HUDEP-2 (cell line): Measurements from ENCODE around the gene GAPT.
A peak's percentile ranks its signal among the peaks of the same experiment; 100 is the strongest.

Source experiments
- DNase-seq, 76 experiments: peaks; one replicate each; lab custom pipeline; 2025; ENCODE audit not compliant: unreplicated experiment in 76 of 76; lab: John Stamatoyannopoulos, UW

Gene GAPT

DNA sequence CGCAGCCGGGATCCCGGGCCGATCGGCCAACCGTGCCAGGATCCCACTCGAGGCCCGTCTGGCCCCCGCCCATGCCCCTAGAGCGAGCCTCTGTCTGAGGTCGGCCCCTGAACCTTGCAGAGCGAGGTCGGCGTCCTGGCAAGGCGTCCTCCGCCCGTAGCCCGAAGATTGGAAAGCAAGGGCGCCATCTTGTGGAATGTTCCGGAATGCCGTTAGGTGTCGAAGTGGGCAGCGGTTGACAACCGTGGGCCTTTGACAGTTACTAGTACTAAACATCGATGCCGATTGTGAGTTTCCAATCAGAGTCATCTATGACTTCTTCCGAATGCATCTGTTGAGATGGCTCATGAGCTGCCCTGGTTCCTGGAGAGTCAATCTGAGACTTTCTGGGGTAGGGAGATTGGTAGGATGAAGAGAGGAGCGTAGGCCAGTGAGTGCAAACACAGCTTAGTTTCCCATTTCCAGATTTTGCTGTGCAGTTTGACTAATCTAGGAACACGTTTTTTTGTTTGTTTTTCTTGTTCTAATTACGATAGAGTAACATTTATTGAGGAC, 30.4 kb upstream of the GAPT start:
- peak in 74 of 76 experiments; percentile 5 to 92 (median 72) for DNase-seq

DNA sequence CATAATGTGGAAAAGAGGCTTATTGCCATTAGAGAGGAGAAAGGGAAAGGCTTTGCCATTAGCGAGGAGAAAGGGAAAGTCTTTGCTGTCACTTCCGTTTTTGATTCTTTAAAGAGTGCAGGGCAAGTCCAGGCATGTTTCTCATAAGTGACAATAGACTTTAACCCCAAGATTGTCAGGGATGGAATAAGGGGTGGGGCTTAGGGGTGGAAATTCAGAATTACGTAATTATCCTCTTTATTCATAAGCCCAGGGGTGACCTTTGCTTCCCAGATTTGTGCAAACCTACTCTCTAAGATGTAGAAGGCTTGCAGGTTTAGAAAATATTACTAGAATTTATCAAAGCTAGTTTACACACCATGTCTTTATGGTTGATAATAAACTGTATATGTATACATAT, 29.1 kb upstream of the GAPT start:
- DNase-seq: peak in 1 of 76 experiments; percentile 3

DNA sequence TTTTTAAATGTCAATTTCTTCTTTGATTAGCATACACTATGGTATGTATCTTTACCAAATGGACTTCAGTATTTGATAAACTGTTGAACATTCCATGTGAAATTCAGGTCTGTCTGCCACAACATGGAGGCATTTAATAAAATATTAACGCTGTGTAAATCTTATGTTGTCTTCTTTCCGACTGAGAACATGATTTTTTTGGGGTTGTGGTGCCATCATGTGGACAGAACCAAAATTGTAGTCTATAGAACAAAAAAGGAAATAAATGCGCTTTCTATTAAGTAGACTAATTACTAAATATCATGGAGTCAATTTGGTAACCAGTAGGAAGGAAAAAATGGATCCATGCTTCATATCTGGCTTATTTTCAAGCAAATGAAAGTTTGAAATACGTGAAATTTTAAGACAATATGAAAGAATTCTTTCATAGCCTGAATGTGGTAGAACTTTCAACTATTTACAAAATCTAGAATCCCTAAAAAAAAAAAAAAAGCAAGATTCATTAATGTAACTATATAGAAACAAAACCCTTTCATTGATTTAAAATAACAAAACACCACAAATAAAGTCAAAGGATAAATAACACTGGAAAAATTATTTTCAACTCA, 28.5 kb upstream of the GAPT start:
- peak in 25 of 76 experiments; percentile 0 to 36 (median 11) for DNase-seq

DNA sequence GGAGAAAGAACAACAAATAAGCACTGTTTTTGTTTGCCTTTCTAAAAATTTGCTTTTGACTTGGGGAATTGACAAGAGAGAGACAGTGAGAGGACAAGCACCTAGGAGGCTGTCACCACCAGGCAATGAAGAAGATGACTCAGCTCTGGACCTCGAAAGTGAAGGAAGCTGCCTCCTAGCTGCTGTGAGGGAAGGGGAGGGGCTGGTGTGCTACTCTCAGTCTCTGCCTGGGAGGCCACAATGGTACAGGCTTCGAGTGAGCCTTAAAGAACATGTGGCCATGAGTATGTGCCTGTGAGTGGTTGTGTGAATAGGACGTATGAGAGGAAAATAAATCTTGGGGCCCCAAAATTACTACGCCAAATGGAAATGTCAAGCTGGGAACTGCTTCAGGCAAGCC, 24.3 kb upstream of the GAPT start:
- DNase-seq: peak in 5 of 76 experiments; percentile 4 to 24 (median 11)

- DNase-seq: no peak
Measured at GRCh38 chr5:58469896-58470295, 21.3 kb upstream of the GAPT start.

DNA sequence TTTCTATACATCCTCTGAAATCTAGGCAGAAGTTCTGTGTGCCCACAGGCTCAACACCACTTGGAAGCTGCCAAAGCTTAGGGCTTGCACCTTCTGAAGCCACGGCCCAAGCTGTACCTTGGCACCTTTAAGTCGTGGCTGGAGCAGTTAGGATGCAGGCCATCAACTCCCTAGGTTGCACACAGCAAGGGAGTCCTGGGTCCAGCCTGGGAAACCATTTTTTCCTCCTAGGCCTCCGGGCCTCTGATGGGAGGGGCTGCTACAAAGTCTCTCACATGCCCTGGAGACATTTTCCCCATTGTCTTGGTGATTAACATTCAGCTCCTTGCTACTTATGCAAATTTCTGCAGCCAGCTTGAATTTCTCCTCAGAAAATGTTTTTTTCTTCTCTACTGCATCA, 15.8 kb upstream of the GAPT start:
- DNase-seq: no peak

DNA sequence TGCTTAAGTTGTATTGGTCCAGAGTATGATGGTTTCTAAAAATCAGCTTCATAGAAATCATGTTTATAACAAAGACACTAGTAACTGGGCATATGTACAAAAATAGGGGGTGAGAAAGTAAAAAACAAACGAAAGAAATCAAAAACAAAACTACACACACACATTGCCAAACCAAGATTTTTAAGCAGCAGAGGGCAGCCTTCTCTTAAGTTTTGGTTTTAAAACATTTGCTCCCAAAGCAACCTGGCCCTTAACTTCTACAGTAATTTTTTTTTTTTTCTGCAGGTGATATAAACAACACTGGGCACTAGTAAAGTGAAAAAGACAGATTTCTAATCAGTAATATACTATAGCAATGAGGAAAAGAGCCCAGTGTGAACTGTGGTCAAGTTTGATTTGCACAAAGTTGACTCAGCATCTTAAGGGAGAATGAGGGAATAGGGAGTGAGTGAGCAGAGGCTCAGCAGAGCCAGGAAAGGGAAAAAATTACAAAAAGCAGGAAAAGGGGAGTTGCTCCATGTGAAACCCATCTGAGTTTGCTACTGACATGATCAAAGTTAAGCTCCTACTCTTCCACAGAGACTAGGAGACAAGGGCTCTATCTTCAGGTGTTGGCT, 13.4 kb upstream of the GAPT start:
- no peak for DNase-seq

- DNase-seq: no peak
Measured at GRCh38 chr5:58481066-58481676, 10.1 kb upstream of the GAPT start.

GRCh38 chr5:58481828-58482227, 9.4 kb upstream of the GAPT start:
- DNase-seq: no peak

DNA sequence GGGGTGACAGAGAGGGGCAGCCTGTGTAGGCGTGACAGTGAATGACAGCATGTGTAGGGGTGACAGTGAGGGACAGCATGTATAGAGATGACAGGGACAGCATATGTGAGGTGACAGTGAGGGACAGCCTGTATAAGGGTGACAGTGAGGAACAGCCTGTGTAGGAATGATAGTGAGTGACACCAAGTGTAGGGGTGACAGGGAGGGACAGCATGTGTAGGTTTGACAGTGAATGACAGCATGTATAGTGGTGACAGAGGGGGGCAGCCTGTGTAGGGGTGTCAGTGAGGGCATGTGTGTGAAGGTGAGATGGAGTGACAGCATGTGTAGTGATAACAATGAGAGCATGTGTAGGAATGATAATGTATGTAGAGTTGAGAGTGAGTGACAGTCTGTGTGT, 8.7 kb upstream of the GAPT start:
- no peak for DNase-seq

GRCh38 chr5:58484505-58484904, 6.7 kb upstream of the GAPT start:
- no peak for DNase-seq

GRCh38 chr5:58486290-58486689, 4.9 kb upstream of the GAPT start:
- no peak for DNase-seq

- DNase-seq: no peak
Measured at GRCh38 chr5:58490402-58491050, 709 bp upstream of the GAPT start.

- DNase-seq: no peak
Measured at GRCh38 chr5:58493141-58493540, 1.9 kb downstream of the GAPT start.

DNA sequence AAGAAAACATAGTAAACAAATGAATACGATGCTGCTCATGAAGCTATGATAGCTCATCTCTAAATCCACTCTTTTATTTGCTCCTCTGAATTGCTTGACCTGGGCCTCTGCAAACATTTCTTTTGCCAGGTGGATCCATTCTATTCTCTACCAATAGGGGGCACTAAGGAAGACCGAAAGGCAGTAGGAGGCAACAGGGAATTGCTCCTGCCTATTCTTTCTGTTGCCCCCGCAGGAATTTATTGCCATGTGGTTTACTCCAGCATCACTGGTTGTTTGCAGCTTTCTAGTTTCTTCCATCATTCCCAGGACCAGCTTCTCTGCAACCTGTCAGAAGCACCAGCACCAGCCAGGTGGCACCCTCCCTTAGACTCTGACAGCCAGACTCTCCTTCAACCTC, 5.3 kb downstream of the GAPT start:
- DNase-seq: no peak

DNA sequence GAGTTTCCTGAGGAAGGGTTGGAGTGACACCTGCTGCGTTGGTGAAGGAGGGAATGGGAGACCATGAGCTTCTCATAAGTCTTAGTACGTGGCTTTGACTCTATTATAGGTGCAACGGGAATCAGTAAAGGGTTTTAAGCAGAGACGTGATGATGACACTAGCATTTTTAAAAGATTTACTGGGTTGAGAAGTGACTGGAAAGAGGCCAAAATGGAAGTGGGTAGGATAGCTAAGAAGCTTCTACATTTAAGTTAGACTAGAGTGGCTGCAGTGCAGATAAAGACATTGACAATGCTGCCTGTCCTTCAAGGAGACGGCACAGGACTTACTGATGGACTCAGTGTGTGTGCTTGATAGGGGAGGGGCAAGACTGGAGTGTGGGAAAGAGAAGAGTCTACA, 6.2 kb downstream of the GAPT start:
- no peak for DNase-seq

GRCh38 chr5:58497921-58498320, 6.7 kb downstream of the GAPT start:
- DNase-seq: no peak

- peak in 7 of 76 experiments; percentile 0 to 20 (median 2) for DNase-seq
Measured at GRCh38 chr5:58498340-58498942, 7.2 kb downstream of the GAPT start.

DNA sequence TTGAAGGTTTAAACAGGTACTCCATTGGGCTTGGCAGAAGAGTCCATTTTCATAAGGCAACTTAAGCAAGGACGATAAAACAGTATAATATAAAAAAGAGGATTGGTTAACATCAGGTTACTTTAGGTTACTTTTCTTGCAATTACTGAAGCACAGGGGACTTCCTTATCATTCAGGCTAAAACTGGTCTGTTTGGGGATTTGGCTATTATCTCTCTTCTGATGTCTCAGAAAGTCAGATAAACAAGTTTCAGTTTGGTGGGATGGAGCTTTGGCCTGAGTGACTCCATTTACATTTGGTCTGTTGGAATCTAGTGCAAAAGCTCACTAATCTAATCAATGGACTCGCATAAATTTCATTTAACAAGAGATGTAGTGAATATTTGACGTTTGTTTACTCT, 8.0 kb downstream of the GAPT start:
- DNase-seq: no peak

DNA sequence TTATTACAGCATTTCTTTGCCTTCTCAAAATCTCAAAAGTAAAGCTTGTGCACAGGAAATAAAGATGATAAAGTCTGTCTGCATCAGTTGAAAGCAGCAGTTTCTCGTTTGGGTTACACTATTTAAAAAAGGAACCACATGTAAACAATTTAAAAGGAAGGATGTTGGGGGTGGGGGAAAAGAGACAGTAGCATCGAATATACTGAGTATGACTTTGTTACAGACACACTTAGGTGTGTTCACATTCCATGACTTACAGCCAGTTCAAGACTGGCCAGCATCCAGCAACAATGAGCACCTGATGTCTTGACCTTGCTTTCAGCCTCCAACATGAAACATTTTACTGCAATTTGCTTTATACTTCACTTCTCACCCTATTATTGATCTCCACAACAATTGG, 8.7 kb downstream of the GAPT start:
- no peak for DNase-seq

GRCh38 chr5:58501778-58502417, 10.7 kb downstream of the GAPT start:
- DNase-seq: no peak
